Tibial nerve (tissue), 4 donors: ENCODE measurements around the gene TIMM13. TPM values are rescaled to one million over a fixed set of nuclear protein-coding genes. Genes with fewer than 3 reads are reported as not detected.
"Not testable (repeated sequence)": the region's sequence is repeated elsewhere in the genome, so short reads cannot be mapped to it uniquely, and the experiment has no call there.

ENCODE experiments used
- DNase-seq, 2 donors: peaks; one replicate each; pipeline ENCODE4 v3.0.0-alpha.2; 2019; ENCODE audit warnings: low spot score in 2 of 2
- H3K27ac ChIP-seq, 4 donors: fragments of 200-600 bp; sonication (generic) in 3 of 4; one replicate each; pipeline ENCODE4 v1.5.1; 2017 to 2019; ENCODE audit warnings: mild to moderate bottlenecking in 1 of 4
- H3K27me3 ChIP-seq, 2 donors: fragments of 200-600 bp; sonication (generic) in 1 of 2; one replicate each; pipeline versions ENCODE4 v1.5.1 to v1.6.0; 2017 to 2019
- H3K36me3 ChIP-seq, 3 donors: fragments of 200-600 bp; sonication (generic); one replicate each; pipeline ENCODE4 v1.5.1; 2018 to 2019
- H3K4me1 ChIP-seq, 4 donors: fragments of 200-600 bp; sonication (generic) in 3 of 4; one replicate each; pipeline ENCODE4 v1.5.1; 2017 to 2019
- H3K4me3 ChIP-seq, 4 donors: fragments of 200-600 bp; sonication (generic) in 3 of 4; one replicate each; pipeline ENCODE4 v1.5.1; 2017 to 2019; ENCODE audit warnings: mild to moderate bottlenecking in 1 of 4, moderate library complexity in 1 of 4
- H3K9me3 ChIP-seq, 4 donors: fragments of 200-600 bp; sonication (generic) in 3 of 4; one replicate each; pipeline ENCODE4 v1.5.1; 2017 to 2019
- CTCF ChIP-seq, 5 experiments: fragments of 200-600 bp in 3 of 5; fragments of 450-650 bp in 2 of 5; sonication (generic) in 3 of 5; IDR thresholded peaks; one replicate each; pipeline ENCODE4 v1.5.1; 2016 to 2019; ENCODE audit warnings: antibody characterized with exemption in 5 of 5, mild to moderate bottlenecking in 3 of 5, moderate library complexity in 2 of 5
- EP300 ChIP-seq, 2 donors: sonication (generic); formaldehyde crosslinking; IDR thresholded peaks; one replicate each; pipeline ENCODE4 v1.6.1; 2017; ENCODE audit warnings: antibody characterized with exemption in 2 of 2, mild to moderate bottlenecking in 1 of 2
- POLR2A ChIP-seq, 2 donors: fragments of 450-650 bp; IDR thresholded peaks; one replicate each; pipeline ENCODE4 v1.6.1; 2017; ENCODE audit warnings: antibody characterized with exemption in 2 of 2, mild to moderate bottlenecking in 2 of 2, moderate library complexity in 2 of 2
- WGBS, 2 donors: methylation state at CpG; one replicate each; pipeline ENCODE4 v1.1.5; 2018; 5-methylcytosine and 5-hydroxymethylcytosine counted together
- total RNA-seq, 4 donors: library from RNA; depleted of rRNA; stranded (reverse); fragments of >200 nt; gene quantifications; one replicate each; pipeline ENCODE4 v1.1.0, GENCODE V29; 2016

TIMM13 gene
- total RNA-seq, 4 donors from 2014 or later: 28.8 to 48.9 (median 32.3) TPM

GRCh38 chr19:2421581-2422306, 5.6 kb downstream of the TIMM13 start:
- H3K4me1 ChIP-seq: peaks cover 0 to 23% (median 13%) of the 10 kb centered on the region in 4 donors
- WGBS, 2 donors: 90 to 92% methylated on average over 20 to 23 of the region's 23 CpGs
- H3K9me3 ChIP-seq: peaks cover 0 to 3% (median 0%) of the 10 kb centered on the region in 4 donors
- H3K4me3 ChIP-seq: no peak overlapping the region
- no peaks in the 10 kb centered on the region for H3K27me3 ChIP-seq
- no peak overlapping the region for H3K27ac ChIP-seq
- TF ChIP-seq POLR2A (IDR thresholded peaks at IDR 0.05): no peak
- no peak for TF ChIP-seq EP300 (IDR thresholded peaks at IDR 0.05)
- TF ChIP-seq CTCF (IDR thresholded peaks at IDR 0.05): no peak
- DNase-seq: no peak
- H3K36me3 ChIP-seq: peaks cover 0 to 44% (median 0%) of the 10 kb centered on the region in 3 donors

GRCh38 chr19:2420490-2420889, 6.9 kb downstream of the TIMM13 start:
- 93 to 95% methylated on average over 2 of the region's 2 CpGs for WGBS, 2 donors
- no peak for DNase-seq
- H3K4me1 ChIP-seq: peaks cover 0 to 11% (median 1%) of the 10 kb centered on the region in 4 donors
- H3K36me3 ChIP-seq: peaks cover 0 to 50% (median 0%) of the 10 kb centered on the region in 3 donors
- no peaks in the 10 kb centered on the region for H3K27me3 ChIP-seq
- no peak overlapping the region for H3K4me3 ChIP-seq
- no peak for TF ChIP-seq POLR2A (IDR thresholded peaks at IDR 0.05)
- TF ChIP-seq CTCF (IDR thresholded peaks at IDR 0.05): no peak
- TF ChIP-seq EP300 (IDR thresholded peaks at IDR 0.05): no peak
- H3K9me3 ChIP-seq: peaks cover 0 to 3% (median 0%) of the 10 kb centered on the region in 4 donors
- H3K27ac ChIP-seq: no peak overlapping the region

DNA sequence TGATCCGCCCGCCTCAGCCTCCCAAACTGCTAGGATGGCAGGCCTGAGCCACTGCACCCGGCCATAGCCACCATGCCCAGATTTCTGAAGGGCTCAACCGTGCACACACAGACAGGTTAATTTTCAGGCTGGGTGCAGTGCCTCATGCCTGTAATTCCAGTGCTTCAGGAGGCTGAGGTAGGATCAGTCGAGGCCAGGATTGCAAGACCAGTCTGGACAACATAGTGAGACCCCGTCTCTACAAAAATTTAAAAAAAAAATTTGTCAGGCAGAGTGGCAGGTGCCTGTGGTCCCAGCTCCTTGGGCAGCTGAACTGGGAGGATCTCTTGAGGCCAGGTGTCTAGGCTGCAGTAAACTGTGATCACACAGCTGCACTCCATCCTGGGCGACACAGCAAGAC, 7.6 kb downstream of the TIMM13 start:
- no peaks in the 10 kb centered on the region for H3K27me3 ChIP-seq
- peaks cover 0 to 50% (median 0%) of the 10 kb centered on the region in 3 donors for H3K36me3 ChIP-seq
- H3K27ac ChIP-seq: no peak overlapping the region
- 97% methylated on average over 7 of the region's 7 CpGs for WGBS, 2 donors
- H3K4me1 ChIP-seq: peaks cover 0 to 4% (median 0%) of the 10 kb centered on the region in 4 donors
- TF ChIP-seq CTCF (IDR thresholded peaks at IDR 0.05) (no peak), POLR2A (IDR thresholded peaks at IDR 0.05) (no peak), EP300 (IDR thresholded peaks at IDR 0.05) (no peak)
- DNase-seq: no peak
- no peak overlapping the region for H3K4me3 ChIP-seq
- H3K9me3 ChIP-seq: peaks cover 0 to 3% (median 0%) of the 10 kb centered on the region in 4 donors

GRCh38 chr19:2417881-2418406, 9.4 kb downstream of the TIMM13 start:
- Histone ChIP-seq H3K4me3 (no peak overlapping the region), H3K27ac (no peak overlapping the region), H3K4me1 (no peaks in the 10 kb centered on the region), H3K36me3 (peaks cover 0 to 32% (median 0%) of the 10 kb centered on the region in 3 donors), H3K9me3 (peaks cover 0 to 3% (median 0%) of the 10 kb centered on the region in 4 donors), H3K27me3 (no peaks in the 10 kb centered on the region)
- 77 to 80% methylated on average over 13 of the region's 13 CpGs for WGBS, 2 donors
- TF ChIP-seq POLR2A (IDR thresholded peaks at IDR 0.05) (no peak), CTCF (IDR thresholded peaks at IDR 0.05) (no peak), EP300 (IDR thresholded peaks at IDR 0.05) (no peak)
- no peak for DNase-seq

GRCh38 chr19:2417436-2417835, 9.9 kb downstream of the TIMM13 start:
- 93 to 95% methylated on average over 8 of the region's 8 CpGs for WGBS, 2 donors
- H3K4me1 ChIP-seq, H3K27ac ChIP-seq, H3K27me3 ChIP-seq, DNase-seq, H3K4me3 ChIP-seq, H3K9me3 ChIP-seq: not testable (repeated sequence)
- H3K36me3 ChIP-seq: peaks cover 0 to 29% (median 0%) of the 10 kb centered on the region in 3 donors
